Osteoblast (primary cell): Measurements from ENCODE around the gene SH3TC1. TPM values are rescaled to one million over a fixed set of nuclear protein-coding genes. Genes with fewer than 3 reads are reported as not detected.
A peak's percentile ranks its signal among the peaks of the same experiment; 100 is the strongest.

Experiments
- DNase-seq: peaks from one replicate; pipeline ENCODE4 v3.0.0; 2011; ENCODE audit warnings: low spot score, mixed read lengths; ENCODE audit not compliant: insufficient read length; ENCODE audit errors: missing footprints
- H2AFZ ChIP-seq: 2 replicates; pipeline ENCODE4 v1.6.0; 2011; ENCODE audit warnings: mild to moderate bottlenecking, low read length
- H3K27ac ChIP-seq: 2 replicates; pipeline ENCODE4 v1.5.1; 2011; ENCODE audit warnings: mild to moderate bottlenecking, low read depth, low read length, moderate library complexity
- H3K27me3 ChIP-seq: 2 replicates; pipeline ENCODE4 v1.6.0; 2012; ENCODE audit warnings: mild to moderate bottlenecking, control low read depth, inconsistent platforms, low read length, moderate library complexity; ENCODE audit not compliant: insufficient read depth
- H3K36me3 ChIP-seq: 2 replicates; pipeline ENCODE4 v1.5.1; 2011; ENCODE audit warnings: mild to moderate bottlenecking, low read length, control low read depth, moderate library complexity; ENCODE audit not compliant: insufficient read depth
- H3K4me1 ChIP-seq: 2 replicates; pipeline ENCODE4 v1.5.1; 2011; ENCODE audit warnings: mild to moderate bottlenecking, low read length, control low read depth, moderate library complexity; ENCODE audit not compliant: insufficient read depth
- H3K4me2 ChIP-seq: 2 replicates; pipeline ENCODE4 v1.6.0; 2011; ENCODE audit warnings: mild to moderate bottlenecking, low read length; ENCODE audit not compliant: insufficient read depth
- H3K4me3 ChIP-seq: fragments of 200-600 bp; sonication (generic); 3 replicates; pipeline ENCODE4 v1.5.1; 2012; ENCODE audit warnings: mild to moderate bottlenecking, low read length, inconsistent platforms; ENCODE audit not compliant: insufficient read depth
- H3K79me2 ChIP-seq: 2 replicates; pipeline ENCODE4 v1.6.0; 2012; ENCODE audit warnings: mild to moderate bottlenecking, low read length, control low read depth, inconsistent platforms; ENCODE audit not compliant: insufficient read depth
- H3K9me3 ChIP-seq: 2 replicates; pipeline ENCODE4 v1.5.1; 2011; ENCODE audit warnings: low read depth, low read length, control low read depth
- H4K20me1 ChIP-seq: 2 replicates; pipeline ENCODE4 v1.6.0; 2012; ENCODE audit warnings: mild to moderate bottlenecking, low read length, control low read depth; ENCODE audit not compliant: insufficient read depth
- total RNA-seq: library from RNA; depleted of rRNA; stranded (reverse); fragments of >200 nt; gene quantifications from 2 replicates; pipeline ENCODE4 v1.2.3, GENCODE V29; 2012
- TF ChIP-seq, protein P1 (sequence below): IDR thresholded peaks from 2 replicates; pipeline ENCODE4 v1.5.1; 2011; ENCODE audit warnings: mild to moderate bottlenecking, low read depth, low read length, moderate library complexity; ENCODE audit errors: extremely low read depth

The SH3TC1 gene
- 3.5 and 3.6 TPM in 2 replicates for total RNA-seq

DNA sequence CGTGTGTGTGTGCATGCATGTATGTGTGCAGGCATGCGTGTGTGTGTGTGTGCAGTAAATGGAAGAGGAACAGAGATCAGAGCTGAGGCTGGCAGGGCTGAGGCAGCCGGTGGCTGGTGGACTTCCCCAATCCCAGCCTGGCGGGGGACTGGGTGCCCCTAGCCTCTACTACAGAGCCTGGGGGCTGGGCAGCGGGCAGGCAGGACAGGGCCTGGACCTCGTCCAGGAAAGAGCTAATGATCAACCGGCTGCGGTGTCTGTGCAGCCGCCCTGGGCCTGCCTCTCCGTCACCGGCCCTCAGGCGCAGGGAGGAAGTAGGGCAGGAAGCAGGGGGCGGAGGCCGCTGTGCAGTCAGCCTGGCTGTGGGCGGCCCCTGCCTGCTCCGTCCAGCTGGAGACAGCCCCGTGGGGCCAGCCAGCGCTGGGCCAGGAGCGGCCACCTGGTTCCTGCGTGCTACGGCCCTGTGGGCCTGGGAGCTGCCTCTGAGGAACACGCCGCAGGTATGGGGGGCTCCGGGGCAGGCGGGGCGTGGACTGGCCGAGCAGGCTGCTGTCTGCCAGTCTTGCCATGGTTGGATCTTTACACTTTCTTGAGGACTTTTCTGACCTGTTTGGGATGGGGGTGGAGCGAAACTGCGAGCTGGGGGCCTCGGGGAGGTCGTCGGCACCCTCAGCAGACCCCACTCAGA lies at the start of gene SH3TC1:
Gene SH3TC1 (plus strand): TSS at position 385 of the 688 bp plus-strand sequence. CDS start 5,905 bp downstream, outside the sequence.
- H3K27me3 ChIP-seq: peaks cover 6% of the 10 kb centered on the region
- peak within 1 kb of the TSS; percentile 76 for H3K4me3 ChIP-seq
- H3K9me3 ChIP-seq: no peaks in the 10 kb centered on the region
- H3K4me1 ChIP-seq: peaks cover 26% of the 10 kb centered on the region
- TF ChIP-seq, protein P1, sequence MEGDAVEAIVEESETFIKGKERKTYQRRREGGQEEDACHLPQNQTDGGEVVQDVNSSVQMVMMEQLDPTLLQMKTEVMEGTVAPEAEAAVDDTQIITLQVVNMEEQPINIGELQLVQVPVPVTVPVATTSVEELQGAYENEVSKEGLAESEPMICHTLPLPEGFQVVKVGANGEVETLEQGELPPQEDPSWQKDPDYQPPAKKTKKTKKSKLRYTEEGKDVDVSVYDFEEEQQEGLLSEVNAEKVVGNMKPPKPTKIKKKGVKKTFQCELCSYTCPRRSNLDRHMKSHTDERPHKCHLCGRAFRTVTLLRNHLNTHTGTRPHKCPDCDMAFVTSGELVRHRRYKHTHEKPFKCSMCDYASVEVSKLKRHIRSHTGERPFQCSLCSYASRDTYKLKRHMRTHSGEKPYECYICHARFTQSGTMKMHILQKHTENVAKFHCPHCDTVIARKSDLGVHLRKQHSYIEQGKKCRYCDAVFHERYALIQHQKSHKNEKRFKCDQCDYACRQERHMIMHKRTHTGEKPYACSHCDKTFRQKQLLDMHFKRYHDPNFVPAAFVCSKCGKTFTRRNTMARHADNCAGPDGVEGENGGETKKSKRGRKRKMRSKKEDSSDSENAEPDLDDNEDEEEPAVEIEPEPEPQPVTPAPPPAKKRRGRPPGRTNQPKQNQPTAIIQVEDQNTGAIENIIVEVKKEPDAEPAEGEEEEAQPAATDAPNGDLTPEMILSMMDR: no peak
- DNase-seq: peak; percentile 100
- peaks cover 28% of the 10 kb centered on the region for H3K79me2 ChIP-seq
- H2AFZ ChIP-seq: peak within 1 kb of the TSS; percentile 82
- peak within 1 kb of the TSS; percentile 65 for H3K27ac ChIP-seq
- H3K4me2 ChIP-seq: peak within 1 kb of the TSS; percentile 90
- H4K20me1 ChIP-seq: peaks cover 15% of the 10 kb centered on the region
- no peaks in the 10 kb centered on the region for H3K36me3 ChIP-seq

GRCh38 chr4:8149664-8150063 lies 49.4 kb upstream of the SH3TC1 start:
- Histone ChIP-seq H3K4me2 (no peak overlapping the region), H3K9me3 (no peaks in the 10 kb centered on the region), H2AFZ (no peak overlapping the region), H3K4me1 (no peaks in the 10 kb centered on the region), H3K36me3 (no peaks in the 10 kb centered on the region), H3K27me3 (peaks cover 51% of the 10 kb centered on the region), H3K4me3 (no peak overlapping the region), H3K27ac (no peak overlapping the region), H4K20me1 (no peaks in the 10 kb centered on the region), H3K79me2 (no peaks in the 10 kb centered on the region)
- TF ChIP-seq, protein P1: no peak
- DNase-seq: no peak

DNA sequence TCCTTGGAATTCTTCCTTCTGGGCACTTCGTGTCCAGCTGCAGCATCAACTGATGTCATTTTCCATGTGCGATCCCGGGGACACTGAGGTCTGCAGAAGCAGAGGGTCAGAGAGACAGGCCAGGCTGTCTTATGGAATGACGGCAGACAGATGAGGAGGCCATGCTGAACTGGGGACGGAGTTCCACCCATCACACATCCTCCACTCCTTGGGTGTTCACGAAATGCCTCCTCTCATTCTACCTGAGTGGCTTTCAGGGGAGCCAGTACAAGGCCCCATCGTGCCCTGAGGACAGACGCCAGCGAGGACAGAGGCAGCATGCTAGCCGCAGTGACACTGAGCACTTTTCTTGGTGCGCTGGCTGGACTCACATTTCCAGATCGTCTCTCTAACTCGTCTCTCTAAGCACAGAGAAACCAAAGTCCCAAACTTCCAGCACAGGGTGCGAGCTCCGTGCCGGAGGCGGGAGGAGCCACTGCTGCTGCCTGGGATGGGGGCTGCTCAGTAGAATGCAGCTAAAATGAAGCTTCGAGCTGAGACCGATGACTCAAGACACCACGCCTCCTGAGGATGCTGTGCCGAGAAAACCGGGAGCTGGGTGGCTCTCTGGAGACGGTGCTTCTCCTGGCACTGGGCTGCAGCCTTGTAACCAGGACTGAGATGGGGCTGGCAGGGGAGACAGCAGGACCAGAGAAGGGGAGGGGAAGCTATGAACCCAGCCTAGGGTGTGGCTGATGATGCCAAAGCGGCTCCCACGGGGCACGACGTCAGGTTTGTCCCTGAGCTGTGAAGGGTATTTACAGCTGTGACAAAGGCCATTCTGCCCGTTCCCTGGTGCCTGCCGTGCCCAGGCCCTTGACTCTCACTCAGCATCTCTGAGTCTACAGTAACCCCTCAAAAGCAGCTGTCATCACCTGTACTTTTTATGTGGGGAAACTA lies 48.7 kb upstream of the SH3TC1 start:
- Histone ChIP-seq H4K20me1 (no peaks in the 10 kb centered on the region), H3K27ac (no peak overlapping the region), H3K4me1 (no peaks in the 10 kb centered on the region), H3K9me3 (no peaks in the 10 kb centered on the region), H3K4me3 (no peak overlapping the region), H3K4me2 (no peak overlapping the region), H3K79me2 (no peaks in the 10 kb centered on the region), H3K27me3 (peaks cover 45% of the 10 kb centered on the region), H2AFZ (no peak overlapping the region), H3K36me3 (no peaks in the 10 kb centered on the region)
- TF ChIP-seq, protein P1: no peak
- peak; percentile 95 for DNase-seq
